Caco-2 (cell line): ENCODE results near the gene SSBP2. TPM values are rescaled to one million over a fixed set of nuclear protein-coding genes. Genes with fewer than 3 reads are reported as not detected.

Experiments
- BruUV-seq: library from RNA; stranded (reverse); fragments of 400-500 nt; replicated peaks from 2 replicates; lab custom pipeline; 2021; lab: Mats Ljungman, UMichigan
- CTCF ChIA-PET: fragments of 300-600 bp; sonication (Branson Sonifier 250); formaldehyde crosslinking; loops from one replicate; lab custom pipeline; 2022; ENCODE audit warnings: antibody characterized with exemption; lab: Charles Lee
- POLR2A ChIA-PET: fragments of 300-600 bp; sonication (Branson Sonifier 250); formaldehyde crosslinking; loops from one replicate; lab custom pipeline; 2022; ENCODE audit warnings: antibody characterized with exemption; lab: Charles Lee
- DNase-seq, 2 experiments: peaks; one replicate each; pipeline versions ENCODE4 v3.0.0 to v3.0.0-alpha.2; 2020 to 2022
- H3K27me3 ChIP-seq: replicated peaks from 2 replicates; pipeline ENCODE4 v1.6.0; 2011; ENCODE audit warnings: low read length; ENCODE audit not compliant: control insufficient read depth, insufficient read depth
- H3K36me3 ChIP-seq: 2 replicates; pipeline ENCODE4 v1.5.1; 2011; ENCODE audit warnings: low read length; ENCODE audit not compliant: control insufficient read depth, insufficient read depth
- H3K4me1 ChIP-seq: fragments of 250-450 bp; sonication (Bioruptor Pico); 2 replicates; pipeline ENCODE4 v1.5.1; 2020; ENCODE audit warnings: mild to moderate bottlenecking
- H3K4me3 ChIP-seq: 2 replicates; pipeline ENCODE4 v1.5.1; 2011; ENCODE audit warnings: low read depth, mild to moderate bottlenecking, control low read depth, low read length
- H3K9me3 ChIP-seq: fragments of 250-450 bp; sonication (Bioruptor Pico); 2 replicates; pipeline ENCODE4 v1.5.1; 2020; ENCODE audit warnings: mild to moderate bottlenecking, moderate library complexity
- H3K27ac Mint-ChIP-seq: one replicate; pipeline ENCODE4 v1.8.0; 2022; ENCODE audit warnings: mixed read lengths; ENCODE audit not compliant: unreplicated experiment
- H3K27me3 Mint-ChIP-seq: one replicate; pipeline ENCODE4 v1.8.0; 2022; ENCODE audit warnings: mixed read lengths; ENCODE audit not compliant: insufficient read depth, unreplicated experiment
- H3K36me3 Mint-ChIP-seq: one replicate; pipeline ENCODE4 v1.8.0; 2022; ENCODE audit warnings: mild to moderate bottlenecking, mixed read lengths; ENCODE audit not compliant: insufficient read depth, unreplicated experiment
- H3K4me1 Mint-ChIP-seq: one replicate; pipeline ENCODE4 v1.8.0; 2022; ENCODE audit warnings: low read depth, mixed read lengths; ENCODE audit not compliant: unreplicated experiment
- H3K4me3 Mint-ChIP-seq: one replicate; pipeline ENCODE4 v1.8.0; 2022; ENCODE audit warnings: mild to moderate bottlenecking, moderate library complexity, mixed read lengths; ENCODE audit not compliant: unreplicated experiment
- H3K9me3 Mint-ChIP-seq: one replicate; pipeline ENCODE4 v1.8.0; 2022; ENCODE audit warnings: mixed read lengths; ENCODE audit not compliant: unreplicated experiment
- intact Hi-C: fragments of 100-400 bp; cut with micrococcal nuclease; formaldehyde crosslinking; loops from one replicate; pipeline ENCODE4 v1.10.0; 2022; ENCODE audit not compliant: unreplicated experiment
- total RNA-seq: library from RNA; stranded (reverse); gene quantifications from 2 replicates; pipeline ENCODE4 v1.2.3, GENCODE V29; 2022
- TF ChIP-seq, protein P1 (sequence below), 2 experiments: fragments of 200-600 bp in 1 of 2; IDR thresholded peaks; 1 replicate in 1 of 2; 2 replicates in 1 of 2; pipeline versions ENCODE4 v1.5.1 to v1.8.0; 2011 to 2022; ENCODE audit warnings: antibody characterized with exemption in 1 of 2, control low read depth in 1 of 2, inconsistent platforms in 1 of 2, low read depth in 1 of 2, low read length in 1 of 2, mild to moderate bottlenecking in 1 of 2, moderate library complexity in 1 of 2; ENCODE audit not compliant: insufficient read depth in 1 of 2, severe bottlenecking in 1 of 2, unreplicated experiment in 1 of 2

The SSBP2 gene
- total RNA-seq, 1 experiment from 2014 or later: 2.5 TPM

DNA sequence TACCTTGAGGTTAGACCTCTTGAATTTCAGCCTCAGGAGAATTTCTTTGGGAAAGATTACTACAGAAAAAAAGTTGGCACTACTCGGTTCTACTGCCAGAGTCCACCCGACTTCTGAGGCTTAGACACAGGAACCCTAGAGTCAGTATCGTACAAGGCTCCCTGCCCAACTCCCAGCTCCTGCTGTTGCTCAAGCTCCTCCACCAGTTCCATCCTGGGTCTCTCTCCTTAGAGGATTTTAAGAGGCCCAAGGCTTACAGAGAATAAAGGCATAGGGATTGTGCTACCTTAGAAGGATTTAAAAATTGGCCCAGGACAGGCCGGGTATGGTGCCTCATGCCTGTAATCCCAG, 29.0 kb upstream of the SSBP2 start:
- no TSS peak for BruUV-seq
- no peak for DNase-seq
- Histone ChIP-seq H3K4me3 (no peak overlapping the region), H3K9me3 (no peaks in the 10 kb centered on the region), H3K36me3 (no peaks in the 10 kb centered on the region), H3K4me1 (no peaks in the 10 kb centered on the region), H3K27me3 (no peaks in the 10 kb centered on the region)
- Mint-ChIP-seq H3K27ac (no peak overlapping the region), H3K9me3 (no peaks in the 10 kb centered on the region), H3K36me3 (no peaks in the 10 kb centered on the region), H3K4me1 (no peaks in the 10 kb centered on the region), H3K4me3 (no peak overlapping the region), H3K27me3 (no peaks in the 10 kb centered on the region)
- ChIA-PET POLR2A (no interaction called here), CTCF (interaction anchor here (1.0 kb wide), 1 partner anchor 386 kb away, joined by 4 read pairs; no protein-coding TSS in a partner anchor)
- intact Hi-C loops: no loop called here
- TF ChIP-seq, protein P1, sequence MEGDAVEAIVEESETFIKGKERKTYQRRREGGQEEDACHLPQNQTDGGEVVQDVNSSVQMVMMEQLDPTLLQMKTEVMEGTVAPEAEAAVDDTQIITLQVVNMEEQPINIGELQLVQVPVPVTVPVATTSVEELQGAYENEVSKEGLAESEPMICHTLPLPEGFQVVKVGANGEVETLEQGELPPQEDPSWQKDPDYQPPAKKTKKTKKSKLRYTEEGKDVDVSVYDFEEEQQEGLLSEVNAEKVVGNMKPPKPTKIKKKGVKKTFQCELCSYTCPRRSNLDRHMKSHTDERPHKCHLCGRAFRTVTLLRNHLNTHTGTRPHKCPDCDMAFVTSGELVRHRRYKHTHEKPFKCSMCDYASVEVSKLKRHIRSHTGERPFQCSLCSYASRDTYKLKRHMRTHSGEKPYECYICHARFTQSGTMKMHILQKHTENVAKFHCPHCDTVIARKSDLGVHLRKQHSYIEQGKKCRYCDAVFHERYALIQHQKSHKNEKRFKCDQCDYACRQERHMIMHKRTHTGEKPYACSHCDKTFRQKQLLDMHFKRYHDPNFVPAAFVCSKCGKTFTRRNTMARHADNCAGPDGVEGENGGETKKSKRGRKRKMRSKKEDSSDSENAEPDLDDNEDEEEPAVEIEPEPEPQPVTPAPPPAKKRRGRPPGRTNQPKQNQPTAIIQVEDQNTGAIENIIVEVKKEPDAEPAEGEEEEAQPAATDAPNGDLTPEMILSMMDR (IDR thresholded peaks at IDR 0.05; ENCODE audit: insufficient read depth in 1 of 2, low read depth in 1 of 2, low read length in 1 of 2, severe bottlenecking in 1 of 2, unreplicated experiment in 1 of 2): no peak

DNA sequence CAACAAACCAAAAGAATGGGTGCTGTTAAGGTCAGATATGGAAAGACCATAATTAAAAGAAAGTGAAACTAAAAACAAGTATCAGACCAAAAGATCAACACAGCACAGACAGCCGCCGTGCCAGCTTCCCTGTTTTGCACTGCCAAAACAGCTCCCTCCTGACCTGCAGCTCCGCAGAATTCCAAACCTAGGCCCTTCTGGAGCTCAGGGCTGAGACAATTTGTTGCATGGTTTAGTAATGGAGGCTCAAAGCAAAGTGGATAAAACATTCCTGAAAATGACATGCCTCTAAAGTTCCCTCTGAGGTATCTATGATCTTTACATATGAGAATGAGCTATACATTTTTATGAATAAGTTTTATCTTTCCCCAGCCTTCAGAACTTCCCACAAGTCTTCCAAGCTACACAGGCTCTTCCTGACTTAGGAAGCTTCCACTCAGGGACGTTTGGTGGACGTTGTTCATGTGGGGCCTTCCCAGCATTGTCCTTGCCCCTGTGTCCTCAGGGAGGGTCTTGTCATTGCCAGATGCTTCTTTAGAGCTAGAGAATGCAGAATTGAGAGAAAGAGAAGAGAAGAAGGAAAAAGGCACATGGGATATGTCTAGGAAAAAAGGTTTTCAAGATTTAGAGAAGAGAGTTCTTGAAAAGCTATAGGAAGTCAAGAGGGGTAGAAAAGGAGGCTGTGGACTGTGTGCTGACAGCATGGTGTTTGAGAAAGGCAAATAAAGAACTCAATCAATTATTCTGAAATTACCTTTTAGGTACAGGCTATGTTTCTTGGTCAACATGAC, 28.4 kb upstream of the SSBP2 start:
- H3K4me1 ChIP-seq: no peaks in the 10 kb centered on the region
- intact Hi-C loops: no loop called here
- Mint-ChIP-seq H3K4me3 (no peak overlapping the region), H3K27ac (no peak overlapping the region), H3K27me3 (no peaks in the 10 kb centered on the region), H3K9me3 (no peaks in the 10 kb centered on the region), H3K4me1 (no peaks in the 10 kb centered on the region), H3K36me3 (no peaks in the 10 kb centered on the region)
- no TSS peak for BruUV-seq
- DNase-seq: no peak
- CTCF ChIA-PET: interaction anchor here (1.0 kb wide), 1 partner anchor 386 kb away, joined by 4 read pairs; no protein-coding TSS in a partner anchor
- no peak overlapping the region for H3K4me3 ChIP-seq
- TF ChIP-seq, protein P1 (IDR thresholded peaks at IDR 0.05; ENCODE audit: insufficient read depth in 1 of 2, low read depth in 1 of 2, low read length in 1 of 2, severe bottlenecking in 1 of 2, unreplicated experiment in 1 of 2): no peak
- no peaks in the 10 kb centered on the region for H3K9me3 ChIP-seq
- POLR2A ChIA-PET: no interaction called here
- no peaks in the 10 kb centered on the region for H3K36me3 ChIP-seq
- H3K27me3 ChIP-seq: no peaks in the 10 kb centered on the region

DNA sequence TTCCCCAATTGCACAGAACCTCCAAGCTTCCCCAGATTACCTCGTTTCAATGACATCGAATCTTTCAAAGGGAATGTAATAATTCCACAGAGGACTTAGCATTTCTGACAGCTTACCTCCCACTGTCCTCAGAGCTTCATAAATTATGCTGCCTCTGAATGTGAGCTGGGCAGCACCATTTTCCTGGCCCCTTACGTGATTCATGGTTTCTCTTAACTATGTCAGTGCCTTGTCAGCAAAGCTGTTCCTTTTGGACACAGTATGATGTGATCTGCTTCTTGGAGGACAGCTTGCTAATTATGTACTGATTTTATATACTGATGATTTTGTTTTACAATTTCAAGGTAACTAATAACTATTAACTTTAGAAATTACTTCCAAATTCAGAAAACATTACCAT, 27.7 kb upstream of the SSBP2 start:
- TF ChIP-seq, protein P1 (IDR thresholded peaks at IDR 0.05; ENCODE audit: insufficient read depth in 1 of 2, low read depth in 1 of 2, low read length in 1 of 2, severe bottlenecking in 1 of 2, unreplicated experiment in 1 of 2): no peak
- no peaks in the 10 kb centered on the region for H3K36me3 Mint-ChIP-seq
- no peaks in the 10 kb centered on the region for H3K9me3 Mint-ChIP-seq
- H3K4me1 Mint-ChIP-seq: no peaks in the 10 kb centered on the region
- ChIA-PET POLR2A (no interaction called here), CTCF (interaction anchor here (1.0 kb wide), 1 partner anchor 387 kb away, joined by 4 read pairs; no protein-coding TSS in a partner anchor)
- no peaks in the 10 kb centered on the region for H3K27me3 Mint-ChIP-seq
- Histone ChIP-seq H3K9me3 (no peaks in the 10 kb centered on the region), H3K4me1 (no peaks in the 10 kb centered on the region), H3K4me3 (no peak overlapping the region), H3K27me3 (no peaks in the 10 kb centered on the region), H3K36me3 (no peaks in the 10 kb centered on the region)
- BruUV-seq: no TSS peak
- H3K4me3 Mint-ChIP-seq: no peak overlapping the region
- H3K27ac Mint-ChIP-seq: no peak overlapping the region
- intact Hi-C loops: no loop called here
- no peak for DNase-seq
